ENCODE measurements around the gene ATL2.
"Not testable (repeated sequence)": the region's sequence is repeated elsewhere in the genome, so short reads cannot be mapped to it uniquely, and the experiment has no call there.

ATL2 gene

GRCh38 chr2:38268691-38269327 is 108.3 kb downstream of the ATL2 start:
- no peak for DNase-seq

DNA sequence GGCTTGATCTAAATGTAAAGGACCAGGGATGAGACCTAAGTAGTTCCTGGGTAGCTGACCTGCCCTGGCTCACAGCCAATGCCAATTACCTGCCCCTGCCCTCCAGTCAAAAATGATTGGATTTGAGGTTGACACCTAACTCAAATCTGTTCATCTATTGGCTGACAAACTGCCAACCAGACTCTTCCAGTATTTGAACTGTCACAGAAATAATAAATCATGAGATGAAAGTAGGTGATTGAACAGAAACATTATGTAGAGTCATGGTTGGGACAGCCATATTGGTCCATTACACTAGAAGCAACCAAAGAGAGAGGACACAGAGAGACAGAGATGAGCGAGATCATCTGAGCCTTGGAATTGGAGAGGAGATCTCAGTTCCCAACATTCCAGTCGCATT is 109.1 kb downstream of the ATL2 start:
- DNase-seq = no peak

DNA sequence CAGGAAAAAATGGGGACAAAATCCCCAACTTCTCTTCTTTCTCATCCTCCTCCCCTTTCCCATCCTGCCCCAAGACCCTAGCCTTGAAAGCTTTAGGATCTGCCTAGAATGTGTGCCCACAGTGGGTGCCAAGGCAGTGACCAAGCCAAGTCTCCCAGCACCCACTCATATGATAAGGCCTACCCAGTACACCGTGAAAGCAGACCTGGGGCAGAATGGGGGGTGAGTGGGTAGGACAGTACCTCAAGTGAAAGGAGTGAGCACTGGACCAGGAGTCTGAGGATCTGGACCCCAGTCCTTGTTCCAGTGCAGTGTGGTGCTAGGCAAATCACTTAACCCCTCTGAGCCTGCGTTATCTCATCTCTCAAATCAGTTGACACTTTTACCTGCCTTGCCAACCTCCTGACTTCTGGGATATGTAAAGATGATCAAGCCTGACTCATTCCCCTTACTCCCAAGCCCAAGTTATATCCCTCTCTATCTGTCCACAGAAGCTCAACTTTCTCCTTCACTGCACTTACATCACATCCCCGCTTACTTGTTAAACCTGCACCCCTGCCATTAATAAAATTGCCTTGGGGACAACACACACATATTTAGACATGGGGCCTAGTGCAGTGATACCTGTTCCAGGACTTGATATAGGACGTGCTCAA is 109.7 kb downstream of the ATL2 start:
- no peak for DNase-seq

GRCh38 chr2:38266382-38267061 is 110.6 kb downstream of the ATL2 start:
- DNase-seq = no peak

DNA sequence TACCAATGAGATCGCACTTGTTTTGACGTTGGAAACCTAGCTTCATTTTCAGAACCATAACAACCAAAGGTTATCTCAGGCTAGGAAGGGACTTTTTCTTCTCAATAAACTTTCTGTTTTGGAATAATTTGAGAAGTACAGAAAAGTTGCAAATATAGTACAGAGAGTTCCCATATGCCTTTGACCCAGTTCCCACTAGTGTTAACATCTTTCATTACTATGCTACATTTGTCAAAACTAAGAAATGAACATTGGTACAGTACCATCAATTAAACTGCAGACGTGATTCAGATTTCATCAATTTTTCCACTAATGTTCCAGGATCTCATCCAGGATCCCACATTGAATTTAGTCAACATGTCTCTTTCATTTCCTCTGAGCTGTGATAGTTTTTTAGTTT is 111.6 kb downstream of the ATL2 start:
- DNase-seq = no peak

GRCh38 chr2:38264396-38265221 is 112.5 kb downstream of the ATL2 start:
- no peak for DNase-seq

DNA sequence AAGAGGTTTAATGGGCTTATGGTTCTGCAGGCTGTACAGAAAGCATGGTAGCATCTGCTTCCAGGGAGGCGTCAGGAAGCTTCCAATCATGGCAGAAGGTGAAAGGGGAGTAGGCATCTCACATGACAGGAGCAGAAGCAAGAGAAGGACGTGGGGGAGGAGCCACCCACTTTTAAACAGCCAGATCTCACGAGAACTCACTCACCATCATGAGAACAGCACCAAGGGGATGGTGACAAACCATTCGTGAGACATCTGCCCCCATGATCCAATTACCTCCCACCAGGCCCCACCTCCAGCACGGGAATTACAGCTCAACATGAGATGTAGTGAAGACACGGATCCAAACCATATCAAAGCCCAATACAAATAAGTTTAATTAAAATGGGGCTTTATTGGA is 113.8 kb downstream of the ATL2 start:
- no peak for DNase-seq

GRCh38 chr2:38262069-38262871 is 114.8 kb downstream of the ATL2 start:
- no peak for DNase-seq

- no peak for DNase-seq
These were observed 115.5 kb downstream of the ATL2 start for GRCh38 chr2:38261569-38262068.

DNA sequence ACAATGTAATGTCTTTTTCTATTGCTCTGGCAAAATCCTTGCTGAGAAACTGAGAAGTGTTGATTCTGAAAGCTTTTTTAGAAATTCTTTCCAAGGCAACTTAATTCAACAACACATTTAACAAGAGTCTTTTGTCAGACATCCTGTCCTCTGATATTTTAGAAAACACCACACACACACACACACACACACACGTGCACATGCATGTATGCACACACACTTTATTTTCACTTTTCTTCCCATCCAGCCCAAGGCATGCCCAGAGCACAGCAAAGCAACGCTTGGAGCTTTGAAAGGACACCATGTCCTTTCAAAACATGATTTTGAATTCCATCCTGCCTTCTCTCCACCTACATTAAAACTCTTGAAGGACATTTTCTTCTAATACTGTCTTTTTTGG is 116.1 kb downstream of the ATL2 start:
- DNase-seq = no peak

- no peak for DNase-seq
These were observed 116.6 kb downstream of the ATL2 start for GRCh38 chr2:38260469-38260868.

DNA sequence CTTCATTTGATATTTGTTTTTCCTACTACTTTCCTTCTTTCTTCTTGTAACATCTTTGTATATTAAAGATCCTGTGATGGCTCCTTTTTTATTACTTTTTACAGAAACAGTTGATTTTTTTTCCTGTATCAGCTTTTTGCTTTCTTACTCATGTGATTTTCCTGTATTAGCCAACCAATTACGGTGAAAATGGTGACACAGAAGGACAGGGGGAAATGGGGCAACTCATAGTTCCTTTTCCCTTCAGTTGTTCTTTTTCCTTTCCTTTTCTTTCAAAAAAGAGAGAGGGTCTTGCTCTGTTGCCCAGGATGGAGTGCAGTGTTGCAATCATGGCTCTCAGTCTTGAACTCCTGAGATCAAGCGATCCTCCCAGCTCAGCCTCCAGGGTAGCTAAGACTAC is 117.8 kb downstream of the ATL2 start:
- no peak for DNase-seq

- not testable (repeated sequence) for DNase-seq
These were observed 119.4 kb downstream of the ATL2 start for GRCh38 chr2:38257680-38258079.

DNA sequence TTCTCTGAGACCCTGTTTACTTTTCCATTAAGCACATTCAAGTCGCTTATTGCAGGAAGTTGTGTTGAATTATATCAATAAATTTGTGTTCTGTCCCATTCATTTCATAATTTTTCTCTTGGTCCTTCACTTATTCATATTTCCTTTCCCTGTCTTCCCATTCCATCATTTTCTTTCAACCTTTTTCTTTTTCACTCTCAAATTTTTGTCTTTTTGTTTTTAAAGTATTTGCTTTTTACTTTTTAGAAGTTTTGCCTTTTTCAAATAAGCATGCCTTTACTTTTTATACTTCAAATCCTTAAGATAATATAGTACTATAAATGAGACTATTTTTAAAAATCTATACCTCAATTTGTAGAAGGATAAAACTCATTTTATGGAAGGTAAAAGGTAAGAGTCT is 120.5 kb downstream of the ATL2 start:
- no peak for DNase-seq

- no peak for DNase-seq
These were observed 121.9 kb downstream of the ATL2 start for GRCh38 chr2:38255211-38255610.

DNA sequence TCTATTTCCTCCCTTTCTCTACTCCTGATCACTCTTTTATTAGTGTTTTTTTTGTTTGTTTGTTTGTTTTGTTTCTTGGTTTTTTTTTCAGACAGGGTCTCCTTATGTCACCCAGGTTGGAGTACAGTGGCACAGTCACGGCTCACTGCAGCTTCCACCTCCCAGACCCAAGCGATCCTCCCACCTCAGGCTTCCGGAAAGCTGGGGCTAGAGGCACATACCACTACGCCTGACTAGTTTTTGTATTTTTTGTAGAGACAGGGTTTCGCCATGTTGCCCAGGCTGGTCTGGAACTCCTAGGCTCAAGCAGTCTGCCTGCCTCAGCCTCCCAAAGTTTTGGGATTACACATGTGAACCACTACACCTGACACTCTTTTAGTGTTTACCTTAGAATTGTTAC is 122.3 kb downstream of the ATL2 start:
- DNase-seq = no peak

DNA sequence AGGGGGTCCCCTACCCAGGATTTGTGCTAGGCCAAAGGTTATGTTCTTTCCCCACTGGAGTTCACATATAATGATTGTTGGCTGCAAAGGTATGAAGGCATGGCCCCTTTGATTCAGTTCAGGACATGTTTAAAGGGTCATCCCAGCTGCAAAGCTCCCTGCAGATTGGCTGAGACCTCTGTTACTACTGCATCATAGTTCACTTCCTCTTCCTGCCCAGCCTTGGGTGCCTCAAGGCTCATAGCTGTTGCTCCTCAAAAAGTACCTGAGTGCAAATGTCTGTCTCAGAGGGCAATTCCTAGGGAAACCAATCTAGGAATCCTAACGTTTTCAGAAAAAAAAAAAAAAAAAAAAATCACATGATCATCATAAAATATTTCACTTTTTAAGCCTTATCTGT is 125.1 kb downstream of the ATL2 start:
- no peak for DNase-seq

DNA sequence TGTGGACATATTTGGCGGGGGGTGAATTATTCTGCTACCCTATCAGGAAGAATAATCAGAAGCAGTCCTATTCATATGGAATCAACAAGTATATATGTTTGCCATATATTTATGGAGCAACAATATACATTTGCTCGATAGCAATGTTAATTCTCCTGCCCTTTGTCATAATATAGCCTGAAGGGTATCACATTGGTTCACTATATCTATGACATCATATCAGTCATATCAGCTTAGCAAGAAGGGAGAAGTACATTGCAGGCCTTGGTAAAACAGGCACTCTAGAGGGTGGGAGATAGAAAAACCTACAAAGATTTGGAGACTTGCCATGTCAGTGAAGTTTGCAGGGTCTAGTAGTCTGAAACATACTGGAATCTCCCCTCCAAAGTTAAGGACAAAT is 128.4 kb downstream of the ATL2 start:
- DNase-seq = no peak

GRCh38 chr2:38248255-38248654 is 128.8 kb downstream of the ATL2 start:
- no peak for DNase-seq

GRCh38 chr2:38246105-38246504 is 131.0 kb downstream of the ATL2 start:
- no peak for DNase-seq

DNA sequence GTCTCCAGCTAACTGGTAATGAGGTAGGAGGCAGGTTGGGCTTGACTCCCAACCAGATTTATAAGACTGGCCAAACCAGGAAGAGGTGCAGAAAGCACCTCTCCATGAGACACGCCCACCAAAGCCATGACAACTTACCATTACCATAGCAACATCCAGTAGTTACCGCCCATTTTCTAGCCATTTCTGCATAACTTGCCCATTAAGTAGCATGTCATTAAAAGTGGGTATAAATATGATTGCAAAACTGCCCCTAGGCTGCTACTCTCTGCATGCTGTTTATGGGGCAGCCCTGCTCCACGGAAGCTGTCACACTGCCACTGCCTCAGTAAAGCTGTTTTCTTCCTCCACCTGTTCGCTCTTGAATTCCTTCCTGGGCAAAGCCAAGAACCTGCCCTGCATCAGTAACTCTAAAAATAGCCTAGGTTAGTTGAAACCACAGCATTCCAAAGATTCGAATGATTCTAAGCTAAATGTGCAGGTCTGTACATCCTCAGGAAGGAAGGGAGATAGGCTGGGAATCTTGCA is 131.9 kb downstream of the ATL2 start:
- DNase-seq = no peak

GRCh38 chr2:38244301-38244700 is 132.8 kb downstream of the ATL2 start:
- DNase-seq = no peak

All from midbrain (tissue), 1 donor.